Liver (tissue), 9 donors: Measurements from ENCODE around the gene SPECC1L. TPM values are rescaled to one million over a fixed set of nuclear protein-coding genes. Genes with fewer than 3 reads are reported as not detected.
"Not testable (repeated sequence)": the region's sequence is repeated elsewhere in the genome, so short reads cannot be mapped to it uniquely, and the experiment has no call there.

Source experiments
- DNase-seq: peaks from one replicate; pipeline ENCODE4 v3.0.0-alpha.2; 2017; ENCODE audit warnings: low spot score
- H3K27ac ChIP-seq, 2 donors: one replicate each; pipeline ENCODE4 v1.7.0; 2013; ENCODE audit warnings: inconsistent platforms in 2 of 2, low read length in 2 of 2, control low read depth in 1 of 2, low read depth in 1 of 2, mild to moderate bottlenecking in 1 of 2
- H3K27me3 ChIP-seq, 4 donors: one replicate each; pipeline versions ENCODE4 v1.6.1 to v1.7.0; 2013; ENCODE audit warnings: low read length in 3 of 4, inconsistent platforms in 1 of 4, mild to moderate bottlenecking in 1 of 4, moderate library complexity in 1 of 4; ENCODE audit not compliant: control insufficient read depth in 4 of 4, insufficient read depth in 4 of 4
- H3K36me3 ChIP-seq, 4 donors: one replicate each; pipeline versions ENCODE4 v1.6.1 to v1.7.0; 2013; ENCODE audit warnings: low read length in 3 of 4, mild to moderate bottlenecking in 3 of 4, low read depth in 1 of 4, moderate library complexity in 1 of 4; ENCODE audit not compliant: control insufficient read depth in 4 of 4, insufficient read depth in 3 of 4
- H3K4me1 ChIP-seq, 4 donors: one replicate each; pipeline versions ENCODE4 v1.6.1 to v1.7.0; 2013; ENCODE audit warnings: low read length in 3 of 4, mild to moderate bottlenecking in 3 of 4, moderate library complexity in 1 of 4; ENCODE audit not compliant: control insufficient read depth in 4 of 4, insufficient read depth in 4 of 4
- H3K4me3 ChIP-seq, 3 donors: one replicate each; pipeline versions ENCODE4 v1.6.1 to v1.7.0; 2013; ENCODE audit warnings: low read length in 3 of 3, control low read depth in 1 of 3, low read depth in 1 of 3, mild to moderate bottlenecking in 1 of 3
- H3K9ac ChIP-seq, 2 donors: one replicate each; pipeline ENCODE4 v1.7.0; 2013; ENCODE audit warnings: low read length in 2 of 2, mild to moderate bottlenecking in 2 of 2, moderate library complexity in 2 of 2, control low read depth in 1 of 2, low read depth in 1 of 2
- H3K9me3 ChIP-seq, 4 donors: one replicate each; pipeline versions ENCODE4 v1.6.1 to v1.7.0; 2013; ENCODE audit warnings: low read length in 3 of 4; ENCODE audit not compliant: control insufficient read depth in 4 of 4
- EGR1 ChIP-seq, 2 donors: IDR thresholded peaks; 2 replicates each; pipeline ENCODE4 v1.6.1; 2016 to 2018; ENCODE audit warnings: antibody characterized with exemption in 2 of 2, low read depth in 2 of 2
- FOXA1 ChIP-seq: IDR thresholded peaks from 2 replicates; pipeline ENCODE4 v1.6.1; 2016; ENCODE audit warnings: antibody characterized with exemption
- GABPA ChIP-seq, 2 donors: IDR thresholded peaks in 1 of 2; conservative IDR thresholded peaks in 1 of 2; 2 replicates each; pipeline ENCODE4 v1.6.1; 2016; ENCODE audit warnings: antibody characterized with exemption in 2 of 2, mild to moderate bottlenecking in 1 of 2, moderate library complexity in 1 of 2
- HNF4A ChIP-seq, 2 donors: conservative IDR thresholded peaks; 2 replicates each; pipeline ENCODE4 v1.6.1; 2016; ENCODE audit warnings: antibody characterized with exemption in 2 of 2, mild to moderate bottlenecking in 2 of 2
- HNF4G ChIP-seq: IDR thresholded peaks from 2 replicates; pipeline ENCODE4 v1.6.1; 2016; ENCODE audit warnings: antibody characterized with exemption
- JUND ChIP-seq, 2 donors: IDR thresholded peaks; 2 replicates each; pipeline ENCODE4 v1.6.1; 2016; ENCODE audit warnings: antibody characterized with exemption in 2 of 2
- NR2F2 ChIP-seq: IDR thresholded peaks from 2 replicates; pipeline ENCODE4 v1.6.1; 2016; ENCODE audit warnings: antibody characterized with exemption
- RAD21 ChIP-seq, 2 donors: IDR thresholded peaks; 2 replicates each; pipeline ENCODE4 v1.6.1; 2016; ENCODE audit warnings: antibody characterized with exemption in 2 of 2, mild to moderate bottlenecking in 2 of 2
- SP1 ChIP-seq: IDR thresholded peaks from 2 replicates; pipeline ENCODE4 v1.6.1; 2018; ENCODE audit warnings: antibody characterized with exemption, mild to moderate bottlenecking
- TAF1 ChIP-seq: conservative IDR thresholded peaks from 2 replicates; pipeline ENCODE4 v1.6.1; 2016; ENCODE audit warnings: antibody characterized with exemption, mild to moderate bottlenecking
- YY1 ChIP-seq: IDR thresholded peaks from 2 replicates; pipeline ENCODE4 v1.6.1; 2016; ENCODE audit warnings: antibody characterized with exemption, mild to moderate bottlenecking
- WGBS: extraction: QIAGEN DNeasy Blood & Tissue Kit; methylation state at CpG from one replicate; pipeline ENCODE4 v1.1.7; 2013; 5-methylcytosine and 5-hydroxymethylcytosine counted together
- polyA plus RNA-seq, 2 donors: library from polyadenylated mRNA; stranded (reverse) in 1 of 2; unstranded in 1 of 2; fragments of 200-250 nt in 1 of 2; fragments of >200 nt in 1 of 2; fragmentation: Nextera tagmentation in 1 of 2; extraction: Ambion mirVana in 1 of 2; gene quantifications; one replicate each; pipeline versions ENCODE4 v1.2.1 to v1.2.3, GENCODE V29; 2013 to 2015
- total RNA-seq, 2 donors: library from RNA; depleted of rRNA; stranded (reverse); fragments of >200 nt; gene quantifications; one replicate each; pipeline ENCODE4 v1.2.3, GENCODE V29; 2014
- TF ChIP-seq, protein P1 (sequence below): IDR thresholded peaks from 2 replicates; pipeline ENCODE4 v1.6.1; 2016; ENCODE audit warnings: antibody characterized with exemption
- TF ChIP-seq, protein P2 (sequence below): IDR thresholded peaks from 2 replicates; pipeline ENCODE4 v1.6.1; 2016; ENCODE audit warnings: antibody characterized with exemption
- TF ChIP-seq, protein P3 (sequence below): IDR thresholded peaks from 2 replicates; pipeline ENCODE4 v1.6.1; 2016; ENCODE audit warnings: antibody characterized with exemption
- TF ChIP-seq, protein P4 (sequence below): IDR thresholded peaks from 2 replicates; pipeline ENCODE4 v1.6.1; 2016; ENCODE audit warnings: antibody characterized with exemption, mild to moderate bottlenecking
- TF ChIP-seq, protein P5 (sequence below): fragments of 150-350 bp; IDR thresholded peaks from 2 replicates; pipeline ENCODE4 v1.5.1; 2017; ENCODE audit warnings: improper control_type of control experiment, low read depth, low read length; ENCODE audit not compliant: missing input control
- donor health status: healthy.
- donor health status: healthy.
- donor health status: healthy.
- donor health status: healthy.
- donor health status: healthy.

Gene SPECC1L
- total and polyA plus RNA-seq, 4 donors, result 5.4 to 22.3 (median 12.3) TPM

DNA sequence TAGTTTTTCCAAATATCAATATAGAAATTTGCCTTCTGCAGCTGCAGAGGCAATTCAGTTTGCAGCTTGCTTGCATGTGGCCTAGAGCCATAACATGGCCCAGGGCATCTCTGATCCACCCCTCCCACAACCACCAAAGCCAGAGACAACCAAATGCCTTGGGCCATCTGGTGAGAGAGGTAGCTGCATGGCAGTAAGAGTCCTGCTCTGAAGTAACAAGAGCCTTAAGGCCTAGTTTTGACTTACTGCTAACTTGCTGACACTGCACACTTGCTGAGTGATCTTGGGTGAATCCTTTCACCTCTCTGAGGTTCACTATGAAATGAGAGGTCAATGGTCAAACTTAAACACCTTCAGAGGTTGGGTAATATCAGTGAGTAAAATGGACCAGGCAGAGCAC is 4.9 kb upstream of the SPECC1L start:
- Histone ChIP-seq H3K9ac (no peak overlapping the region), H3K36me3 (no peaks in the 10 kb centered on the region), H3K4me3 (no peak overlapping the region), H3K27me3 (no peaks in the 10 kb centered on the region), H3K9me3 (no peaks in the 10 kb centered on the region), H3K4me1 (peaks cover 0 to 6% (median 4%) of the 10 kb centered on the region in 4 donors), H3K27ac (no peak overlapping the region)
- no peak for DNase-seq
- no peak for TF ChIP-seq SP1
- TF ChIP-seq NR2F2, result no peak
- no peak for TF ChIP-seq HNF4G
- no peak for TF ChIP-seq YY1
- TF ChIP-seq, protein P1, sequence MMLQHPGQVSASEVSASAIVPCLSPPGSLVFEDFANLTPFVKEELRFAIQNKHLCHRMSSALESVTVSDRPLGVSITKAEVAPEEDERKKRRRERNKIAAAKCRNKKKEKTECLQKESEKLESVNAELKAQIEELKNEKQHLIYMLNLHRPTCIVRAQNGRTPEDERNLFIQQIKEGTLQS, result no peak
- no peak for TF ChIP-seq HNF4A (conservative IDR thresholded peaks at IDR 0.05)
- TF ChIP-seq, protein P2, sequence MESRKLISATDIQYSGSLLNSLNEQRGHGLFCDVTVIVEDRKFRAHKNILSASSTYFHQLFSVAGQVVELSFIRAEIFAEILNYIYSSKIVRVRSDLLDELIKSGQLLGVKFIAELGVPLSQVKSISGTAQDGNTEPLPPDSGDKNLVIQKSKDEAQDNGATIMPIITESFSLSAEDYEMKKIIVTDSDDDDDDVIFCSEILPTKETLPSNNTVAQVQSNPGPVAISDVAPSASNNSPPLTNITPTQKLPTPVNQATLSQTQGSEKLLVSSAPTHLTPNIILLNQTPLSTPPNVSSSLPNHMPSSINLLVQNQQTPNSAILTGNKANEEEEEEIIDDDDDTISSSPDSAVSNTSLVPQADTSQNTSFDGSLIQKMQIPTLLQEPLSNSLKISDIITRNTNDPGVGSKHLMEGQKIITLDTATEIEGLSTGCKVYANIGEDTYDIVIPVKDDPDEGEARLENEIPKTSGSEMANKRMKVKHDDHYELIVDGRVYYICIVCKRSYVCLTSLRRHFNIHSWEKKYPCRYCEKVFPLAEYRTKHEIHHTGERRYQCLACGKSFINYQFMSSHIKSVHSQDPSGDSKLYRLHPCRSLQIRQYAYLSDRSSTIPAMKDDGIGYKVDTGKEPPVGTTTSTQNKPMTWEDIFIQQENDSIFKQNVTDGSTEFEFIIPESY, result no peak
- TF ChIP-seq FOXA1, result no peak
- TF ChIP-seq, protein P3, sequence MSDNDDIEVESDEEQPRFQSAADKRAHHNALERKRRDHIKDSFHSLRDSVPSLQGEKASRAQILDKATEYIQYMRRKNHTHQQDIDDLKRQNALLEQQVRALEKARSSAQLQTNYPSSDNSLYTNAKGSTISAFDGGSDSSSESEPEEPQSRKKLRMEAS, result no peak
- TF ChIP-seq JUND (IDR thresholded peaks at IDR 0.05), result no peak
- no peak for TF ChIP-seq TAF1
- no peak for TF ChIP-seq EGR1 (IDR thresholded peaks at IDR 0.05; ENCODE audit: low read depth in 2 of 2)
- no peak for TF ChIP-seq GABPA (IDR thresholded peaks at IDR 0.05 in 1 of 2, conservative IDR thresholded peaks at IDR 0.05 in 1 of 2)
- TF ChIP-seq RAD21 (IDR thresholded peaks at IDR 0.05), result no peak
- TF ChIP-seq, protein P4, sequence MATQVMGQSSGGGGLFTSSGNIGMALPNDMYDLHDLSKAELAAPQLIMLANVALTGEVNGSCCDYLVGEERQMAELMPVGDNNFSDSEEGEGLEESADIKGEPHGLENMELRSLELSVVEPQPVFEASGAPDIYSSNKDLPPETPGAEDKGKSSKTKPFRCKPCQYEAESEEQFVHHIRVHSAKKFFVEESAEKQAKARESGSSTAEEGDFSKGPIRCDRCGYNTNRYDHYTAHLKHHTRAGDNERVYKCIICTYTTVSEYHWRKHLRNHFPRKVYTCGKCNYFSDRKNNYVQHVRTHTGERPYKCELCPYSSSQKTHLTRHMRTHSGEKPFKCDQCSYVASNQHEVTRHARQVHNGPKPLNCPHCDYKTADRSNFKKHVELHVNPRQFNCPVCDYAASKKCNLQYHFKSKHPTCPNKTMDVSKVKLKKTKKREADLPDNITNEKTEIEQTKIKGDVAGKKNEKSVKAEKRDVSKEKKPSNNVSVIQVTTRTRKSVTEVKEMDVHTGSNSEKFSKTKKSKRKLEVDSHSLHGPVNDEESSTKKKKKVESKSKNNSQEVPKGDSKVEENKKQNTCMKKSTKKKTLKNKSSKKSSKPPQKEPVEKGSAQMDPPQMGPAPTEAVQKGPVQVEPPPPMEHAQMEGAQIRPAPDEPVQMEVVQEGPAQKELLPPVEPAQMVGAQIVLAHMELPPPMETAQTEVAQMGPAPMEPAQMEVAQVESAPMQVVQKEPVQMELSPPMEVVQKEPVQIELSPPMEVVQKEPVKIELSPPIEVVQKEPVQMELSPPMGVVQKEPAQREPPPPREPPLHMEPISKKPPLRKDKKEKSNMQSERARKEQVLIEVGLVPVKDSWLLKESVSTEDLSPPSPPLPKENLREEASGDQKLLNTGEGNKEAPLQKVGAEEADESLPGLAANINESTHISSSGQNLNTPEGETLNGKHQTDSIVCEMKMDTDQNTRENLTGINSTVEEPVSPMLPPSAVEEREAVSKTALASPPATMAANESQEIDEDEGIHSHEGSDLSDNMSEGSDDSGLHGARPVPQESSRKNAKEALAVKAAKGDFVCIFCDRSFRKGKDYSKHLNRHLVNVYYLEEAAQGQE, result no peak
- TF ChIP-seq, protein P5, sequence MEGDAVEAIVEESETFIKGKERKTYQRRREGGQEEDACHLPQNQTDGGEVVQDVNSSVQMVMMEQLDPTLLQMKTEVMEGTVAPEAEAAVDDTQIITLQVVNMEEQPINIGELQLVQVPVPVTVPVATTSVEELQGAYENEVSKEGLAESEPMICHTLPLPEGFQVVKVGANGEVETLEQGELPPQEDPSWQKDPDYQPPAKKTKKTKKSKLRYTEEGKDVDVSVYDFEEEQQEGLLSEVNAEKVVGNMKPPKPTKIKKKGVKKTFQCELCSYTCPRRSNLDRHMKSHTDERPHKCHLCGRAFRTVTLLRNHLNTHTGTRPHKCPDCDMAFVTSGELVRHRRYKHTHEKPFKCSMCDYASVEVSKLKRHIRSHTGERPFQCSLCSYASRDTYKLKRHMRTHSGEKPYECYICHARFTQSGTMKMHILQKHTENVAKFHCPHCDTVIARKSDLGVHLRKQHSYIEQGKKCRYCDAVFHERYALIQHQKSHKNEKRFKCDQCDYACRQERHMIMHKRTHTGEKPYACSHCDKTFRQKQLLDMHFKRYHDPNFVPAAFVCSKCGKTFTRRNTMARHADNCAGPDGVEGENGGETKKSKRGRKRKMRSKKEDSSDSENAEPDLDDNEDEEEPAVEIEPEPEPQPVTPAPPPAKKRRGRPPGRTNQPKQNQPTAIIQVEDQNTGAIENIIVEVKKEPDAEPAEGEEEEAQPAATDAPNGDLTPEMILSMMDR, result no peak

DNA sequence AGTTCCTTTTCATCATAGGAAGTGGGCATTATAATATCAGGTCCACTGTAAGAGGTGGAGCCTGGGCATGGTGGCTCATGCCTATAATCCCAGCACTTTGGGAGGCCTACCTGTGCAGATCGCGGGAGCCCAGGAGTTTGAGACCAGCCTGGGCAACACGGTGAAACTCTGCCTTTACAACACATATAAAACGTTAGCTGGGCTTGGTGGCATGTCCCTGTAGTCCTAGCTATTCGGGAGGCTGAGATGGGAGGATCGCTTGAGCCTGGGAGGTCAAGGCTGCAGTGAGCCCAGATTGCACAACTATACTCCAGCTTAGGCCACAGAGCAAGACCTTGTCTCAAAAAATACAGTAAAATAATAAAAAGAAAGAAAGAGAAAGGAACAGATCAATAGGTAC is 4.1 kb upstream of the SPECC1L start:
- 93% methylated on average over 6 of the region's 6 CpGs for WGBS
- not testable (repeated sequence) for H3K36me3 ChIP-seq, H3K27me3 ChIP-seq, H3K27ac ChIP-seq, H3K9ac ChIP-seq, H3K4me1 ChIP-seq, H3K4me3 ChIP-seq, DNase-seq, H3K9me3 ChIP-seq
